PC-9 (cell line): ENCODE results near the gene KIFC3. TPM values are rescaled to one million over a fixed set of nuclear protein-coding genes. Genes with fewer than 3 reads are reported as not detected.
"Not testable (repeated sequence)": the region's sequence is repeated elsewhere in the genome, so short reads cannot be mapped to it uniquely, and the experiment has no call there.

Experiments
- BruUV-seq: library from RNA; stranded (reverse); fragments of 400-500 nt; replicated peaks from 2 replicates; lab custom pipeline; 2021; lab: Mats Ljungman, UMichigan
- CTCF ChIA-PET: fragments of 300-600 bp; sonication (Branson Sonifier 250); formaldehyde crosslinking; loops from one replicate; lab custom pipeline; 2022; ENCODE audit warnings: antibody characterized with exemption; lab: Charles Lee
- POLR2A ChIA-PET: fragments of 300-600 bp; sonication (Branson Sonifier 250); formaldehyde crosslinking; loops from one replicate; lab custom pipeline; 2022; ENCODE audit warnings: antibody characterized with exemption; ENCODE audit not compliant: unreplicated experiment; lab: Charles Lee
- DNase-seq, 2 experiments: peaks; one replicate each; pipeline versions ENCODE4 v3.0.0 to v3.0.0-alpha.2; 2015 to 2022; ENCODE audit warnings: mixed read lengths in 1 of 2
- H2AFZ ChIP-seq: fragments of 200-600 bp; sonication (generic); 2 replicates; pipeline ENCODE4 v1.8.1; 2017; ENCODE audit warnings: antibody characterized with exemption
- H3F3A ChIP-seq: fragments of 200-600 bp; sonication (generic); 2 replicates; pipeline ENCODE4 v1.8.1; 2017; ENCODE audit warnings: antibody characterized with exemption, mild to moderate bottlenecking, low read depth; ENCODE audit not compliant: insufficient read depth
- H3K27ac ChIP-seq: fragments of 200-600 bp; sonication (generic); 2 replicates; pipeline ENCODE4 v1.6.1; 2016; ENCODE audit warnings: mixed run types
- H3K27me3 ChIP-seq: fragments of 200-600 bp; sonication (generic); 2 replicates; pipeline ENCODE4 v1.6.1; 2016; ENCODE audit warnings: low read depth, mixed run types; ENCODE audit not compliant: insufficient read depth
- H3K36me3 ChIP-seq: fragments of 200-600 bp; sonication (generic); 2 replicates; pipeline ENCODE4 v1.6.1; 2016; ENCODE audit warnings: low read depth, mixed run types
- H3K4me1 ChIP-seq: fragments of 200-600 bp; sonication (generic); replicated peaks from 2 replicates; pipeline ENCODE4 v1.6.1; 2016; ENCODE audit warnings: mixed run types; ENCODE audit not compliant: insufficient read depth
- H3K4me2 ChIP-seq: fragments of 200-600 bp; sonication (generic); 2 replicates; pipeline ENCODE4 v1.6.1; 2017; ENCODE audit warnings: mixed run types
- H3K4me3 ChIP-seq: fragments of 200-600 bp; sonication (generic); 2 replicates; pipeline ENCODE4 v1.6.1; 2016; ENCODE audit warnings: mixed run types
- H3K79me2 ChIP-seq: fragments of 200-600 bp; sonication (generic); 2 replicates; pipeline ENCODE4 v1.6.1; 2017; ENCODE audit warnings: low read depth, mixed run types
- H3K9me2 ChIP-seq: fragments of 200-600 bp; sonication (generic); 2 replicates; pipeline ENCODE4 v1.8.1; 2017; ENCODE audit warnings: mild to moderate bottlenecking; ENCODE audit not compliant: insufficient read depth
- H3K9me3 ChIP-seq: fragments of 200-600 bp; sonication (generic); 2 replicates; pipeline ENCODE4 v1.8.1; 2016; ENCODE audit warnings: low read depth; ENCODE audit not compliant: insufficient read depth
- H4K20me1 ChIP-seq: fragments of 200-600 bp; sonication (generic); 2 replicates; pipeline ENCODE4 v1.8.1; 2017; ENCODE audit not compliant: insufficient read depth
- EZH2 ChIP-seq: fragments of 200-600 bp; sonication (generic); IDR thresholded peaks from 2 replicates; pipeline ENCODE4 v1.8.0; 2017; ENCODE audit warnings: antibody characterized with exemption, low read depth
- intact Hi-C: fragments of 100-400 bp; cut with micrococcal nuclease; formaldehyde crosslinking; loops from one replicate; pipeline ENCODE4 v1.10.0; 2022; ENCODE audit not compliant: unreplicated experiment
- total RNA-seq: library from RNA; stranded (reverse); gene quantifications from 2 replicates; pipeline ENCODE4 v1.2.3, GENCODE V29; 2021
- TF ChIP-seq, protein P1 (sequence below): fragments of 200-600 bp; sonication (generic); conservative IDR thresholded peaks from 2 replicates; pipeline ENCODE4 v1.6.1; 2017; ENCODE audit warnings: mixed run types, antibody characterized with exemption, mild to moderate bottlenecking, moderate library complexity

KIFC3 gene
- total RNA-seq, 1 experiment from 2014 or later: 52.5 TPM

DNA sequence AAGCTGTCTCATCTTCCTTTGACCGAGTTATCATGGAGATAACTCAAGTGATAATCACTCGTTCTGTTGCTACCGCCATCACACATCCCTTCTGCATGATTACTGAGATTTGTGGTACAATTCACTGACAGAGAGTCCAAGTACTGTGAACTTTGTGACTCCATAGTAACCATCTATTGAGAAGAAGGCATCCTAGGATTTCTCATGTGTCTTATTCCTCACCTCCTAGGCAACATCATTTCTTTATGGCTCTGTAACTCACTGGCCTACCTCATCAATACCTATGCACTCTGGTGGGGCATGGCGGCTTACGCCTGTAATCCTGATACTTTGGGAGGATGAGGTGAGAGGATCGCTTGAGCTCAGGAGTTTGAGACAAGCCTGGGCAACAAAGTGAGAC lies 88.2 kb downstream of the KIFC3 start:
- Histone ChIP-seq H3K27ac (no peak overlapping the region), H3K4me1 (no peaks in the 10 kb centered on the region), H3K4me2 (no peak overlapping the region), H3F3A (no peaks in the 10 kb centered on the region), H3K4me3 (no peak overlapping the region), H3K9me3 (no peaks in the 10 kb centered on the region), H3K27me3 (peaks cover 10% of the 10 kb centered on the region; the same call in 1 of the 2 replicates), H3K36me3 (no peaks in the 10 kb centered on the region), H4K20me1 (no peaks in the 10 kb centered on the region), H2AFZ (no peak overlapping the region), H3K9me2 (no peaks in the 10 kb centered on the region), H3K79me2 (no peaks in the 10 kb centered on the region)
- ChIA-PET CTCF (interaction anchor here (0.6 kb wide), 1 partner anchor 595 kb away, joined by 5 read pairs; no protein-coding TSS in a partner anchor), POLR2A (no interaction called here)
- BruUV-seq: no TSS peak
- TF ChIP-seq, protein P1, sequence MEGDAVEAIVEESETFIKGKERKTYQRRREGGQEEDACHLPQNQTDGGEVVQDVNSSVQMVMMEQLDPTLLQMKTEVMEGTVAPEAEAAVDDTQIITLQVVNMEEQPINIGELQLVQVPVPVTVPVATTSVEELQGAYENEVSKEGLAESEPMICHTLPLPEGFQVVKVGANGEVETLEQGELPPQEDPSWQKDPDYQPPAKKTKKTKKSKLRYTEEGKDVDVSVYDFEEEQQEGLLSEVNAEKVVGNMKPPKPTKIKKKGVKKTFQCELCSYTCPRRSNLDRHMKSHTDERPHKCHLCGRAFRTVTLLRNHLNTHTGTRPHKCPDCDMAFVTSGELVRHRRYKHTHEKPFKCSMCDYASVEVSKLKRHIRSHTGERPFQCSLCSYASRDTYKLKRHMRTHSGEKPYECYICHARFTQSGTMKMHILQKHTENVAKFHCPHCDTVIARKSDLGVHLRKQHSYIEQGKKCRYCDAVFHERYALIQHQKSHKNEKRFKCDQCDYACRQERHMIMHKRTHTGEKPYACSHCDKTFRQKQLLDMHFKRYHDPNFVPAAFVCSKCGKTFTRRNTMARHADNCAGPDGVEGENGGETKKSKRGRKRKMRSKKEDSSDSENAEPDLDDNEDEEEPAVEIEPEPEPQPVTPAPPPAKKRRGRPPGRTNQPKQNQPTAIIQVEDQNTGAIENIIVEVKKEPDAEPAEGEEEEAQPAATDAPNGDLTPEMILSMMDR: no peak
- TF ChIP-seq EZH2: no peak
- DNase-seq: no peak
- intact Hi-C loops: no loop called here

DNA sequence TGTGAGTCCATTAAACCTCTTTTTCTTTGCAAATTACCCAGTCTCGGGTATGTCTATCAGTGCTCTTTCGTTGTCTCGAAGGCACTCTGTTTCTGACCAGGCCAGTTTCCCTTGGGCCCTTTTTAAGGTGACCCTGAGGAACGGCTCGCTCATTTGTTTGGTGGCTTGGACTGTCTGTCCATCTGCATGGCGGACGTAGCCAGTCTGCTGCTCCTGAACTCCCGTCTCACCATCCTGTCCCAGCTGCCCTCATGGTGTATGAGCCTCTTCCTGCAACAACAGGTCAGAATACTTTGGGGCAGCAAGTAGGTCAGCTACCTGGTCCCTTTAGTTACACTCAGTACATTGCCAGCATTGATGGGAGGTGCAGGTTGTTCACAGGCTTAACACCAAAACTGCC lies 88.7 kb downstream of the KIFC3 start:
- POLR2A ChIA-PET: no interaction called here
- no peak for DNase-seq
- H3F3A ChIP-seq: no peaks in the 10 kb centered on the region
- CTCF ChIA-PET: no interaction called here
- no TSS peak for BruUV-seq
- H3K79me2 ChIP-seq: no peaks in the 10 kb centered on the region
- no peaks in the 10 kb centered on the region for H3K9me2 ChIP-seq
- H3K9me3 ChIP-seq: no peaks in the 10 kb centered on the region
- TF ChIP-seq, protein P1: no peak
- TF ChIP-seq EZH2: no peak
- H3K27me3 ChIP-seq: peaks cover 10% of the 10 kb centered on the region; the same call in 1 of the 2 replicates
- no peaks in the 10 kb centered on the region for H3K4me1 ChIP-seq
- no peaks in the 10 kb centered on the region for H4K20me1 ChIP-seq
- no peak overlapping the region for H3K27ac ChIP-seq
- no peak overlapping the region for H3K4me2 ChIP-seq
- no peak overlapping the region for H2AFZ ChIP-seq
- H3K4me3 ChIP-seq: no peak overlapping the region
- intact Hi-C loops: no loop called here
- no peaks in the 10 kb centered on the region for H3K36me3 ChIP-seq

DNA sequence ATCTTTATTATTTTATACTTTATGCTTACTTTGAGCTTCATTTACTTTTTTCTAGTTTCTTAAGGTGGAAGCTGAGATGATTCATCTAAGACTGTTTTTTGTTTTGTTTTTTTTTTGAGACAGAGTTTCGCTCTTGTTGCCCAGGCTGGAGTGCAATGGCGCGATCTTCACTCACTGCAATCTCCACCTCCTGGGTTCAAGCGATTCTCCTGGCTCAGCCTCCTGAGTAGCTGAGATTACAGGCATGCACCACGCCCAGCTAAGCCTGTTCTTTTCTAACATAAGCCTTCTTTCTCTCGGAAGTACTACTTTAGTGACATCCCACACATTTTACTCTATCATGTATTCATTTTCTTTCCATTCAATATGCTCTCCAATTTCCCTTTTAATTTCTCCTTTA lies 89.7 kb downstream of the KIFC3 start:
- intact Hi-C loops, BruUV-seq, H3K9me2 ChIP-seq, H3K4me1 ChIP-seq, H3K9me3 ChIP-seq, H3K4me2 ChIP-seq, H3F3A ChIP-seq, CTCF ChIA-PET, H3K27ac ChIP-seq, POLR2A ChIA-PET, H2AFZ ChIP-seq, DNase-seq, H4K20me1 ChIP-seq, H3K36me3 ChIP-seq, H3K79me2 ChIP-seq, H3K4me3 ChIP-seq: not testable (repeated sequence)
- H3K27me3 ChIP-seq: peaks cover 10% of the 10 kb centered on the region; the same call in 1 of the 2 replicates

DNA sequence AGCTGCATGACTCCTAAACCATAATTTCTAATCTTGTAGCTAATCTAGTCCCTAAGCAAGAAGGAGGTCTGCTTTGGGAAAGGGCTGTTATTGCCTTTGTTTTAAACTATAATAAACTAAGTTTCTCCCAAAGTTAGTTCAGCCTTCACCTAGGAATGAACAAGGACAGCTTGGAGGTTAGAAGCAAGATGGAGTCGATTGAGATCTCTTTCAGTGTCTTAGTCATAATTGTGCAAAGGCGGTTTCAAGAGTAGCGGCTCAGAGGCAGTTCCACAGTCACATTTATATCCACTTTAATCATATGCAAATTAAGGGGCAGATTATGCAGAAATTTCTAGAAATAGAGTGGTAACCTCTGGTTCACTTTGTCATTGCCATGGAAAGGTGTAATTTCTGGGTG lies 90.3 kb downstream of the KIFC3 start:
- Histone ChIP-seq H3K4me1 (no peaks in the 10 kb centered on the region), H3K27ac (no peak overlapping the region), H4K20me1 (no peaks in the 10 kb centered on the region), H2AFZ (no peak overlapping the region), H3K9me3 (no peaks in the 10 kb centered on the region), H3K27me3 (peaks cover 10% of the 10 kb centered on the region; the same call in 1 of the 2 replicates), H3K79me2 (no peaks in the 10 kb centered on the region), H3K9me2 (no peaks in the 10 kb centered on the region), H3K4me3 (no peak overlapping the region), H3K4me2 (no peak overlapping the region), H3K36me3 (no peaks in the 10 kb centered on the region), H3F3A (no peaks in the 10 kb centered on the region)
- CTCF ChIA-PET: no interaction called here
- TF ChIP-seq EZH2: no peak
- TF ChIP-seq, protein P1: no peak
- POLR2A ChIA-PET: no interaction called here
- intact Hi-C loops: no loop called here
- BruUV-seq: no TSS peak
- DNase-seq: no peak
